H1 (cell line): ENCODE measurements around the gene GNAL.

Source experiments
- CTCF ChIP-seq, 3 experiments: IDR thresholded peaks; 1 replicate in 2 of 3; 2 replicates in 1 of 3; pipeline versions ENCODE4 v1.5.1 to v1.6.1; 2011; ENCODE audit warnings: low read length in 3 of 3, mild to moderate bottlenecking in 3 of 3, inconsistent platforms in 2 of 3, low read depth in 1 of 3, moderate library complexity in 1 of 3; ENCODE audit not compliant: insufficient read depth in 1 of 3; ENCODE audit errors: control extremely low read depth in 1 of 3
- EZH2 ChIP-seq: fragments of 200-600 bp; sonication (generic); IDR thresholded peaks from 2 replicates; pipeline ENCODE4 v1.7.1; 2012; ENCODE audit warnings: low read depth, mild to moderate bottlenecking, moderate library complexity, low read length, inconsistent platforms; ENCODE audit not compliant: severe bottlenecking
- GTF2F1 ChIP-seq: IDR thresholded peaks from 2 replicates; pipeline ENCODE4 v1.6.1; 2012; ENCODE audit warnings: low read depth, low read length, improper control_type of control experiment, borderline replicate concordance
- NRF1 ChIP-seq: IDR thresholded peaks from 2 replicates; pipeline ENCODE4 v1.6.1; 2011; ENCODE audit warnings: mild to moderate bottlenecking, low read depth, low read length, improper control_type of control experiment
- POLR2AphosphoS5 ChIP-seq: IDR thresholded peaks from 2 replicates; pipeline ENCODE4 v1.6.1; 2011; ENCODE audit warnings: low read depth, low read length
- RBBP5 ChIP-seq: IDR thresholded peaks from 2 replicates; pipeline ENCODE4 v1.7.1; 2012; ENCODE audit warnings: low read depth, mild to moderate bottlenecking, inconsistent platforms, low read length, moderate library complexity, borderline replicate concordance
- SIN3A ChIP-seq, 2 experiments: IDR thresholded peaks in 1 of 2; conservative IDR thresholded peaks in 1 of 2; 2 replicates each; pipeline ENCODE4 v1.6.1; 2011 to 2012; ENCODE audit warnings: low read length in 2 of 2, improper control_type of control experiment in 1 of 2, low read depth in 1 of 2, mild to moderate bottlenecking in 1 of 2

GRCh38 chr18:11868230-11868629 lies 179.2 kb downstream of the GNAL start:
- TF ChIP-seq GTF2F1, result no peak
- no peak for TF ChIP-seq CTCF (IDR thresholded peaks at IDR 0.05; ENCODE audit: control extremely low read depth in 1 of 3, insufficient read depth in 1 of 3, low read depth in 1 of 3, low read length in 3 of 3)
- TF ChIP-seq POLR2AphosphoS5, result no peak
- TF ChIP-seq SIN3A (conservative IDR thresholded peaks at IDR 0.05 in 1 of 2, IDR thresholded peaks at IDR 0.05 in 1 of 2; ENCODE audit: low read depth in 1 of 2, low read length in 2 of 2), result no peak
- no peak for TF ChIP-seq RBBP5
- no peak for TF ChIP-seq EZH2
- TF ChIP-seq NRF1, result no peak
